ENCODE data around the gene RHEBL1. TPM values are rescaled to one million over a fixed set of nuclear protein-coding genes. Genes with fewer than 3 reads are reported as not detected.

The RHEBL1 gene
- total RNA-seq, 1 donor from 2014 or later: 8.6 TPM

DNA sequence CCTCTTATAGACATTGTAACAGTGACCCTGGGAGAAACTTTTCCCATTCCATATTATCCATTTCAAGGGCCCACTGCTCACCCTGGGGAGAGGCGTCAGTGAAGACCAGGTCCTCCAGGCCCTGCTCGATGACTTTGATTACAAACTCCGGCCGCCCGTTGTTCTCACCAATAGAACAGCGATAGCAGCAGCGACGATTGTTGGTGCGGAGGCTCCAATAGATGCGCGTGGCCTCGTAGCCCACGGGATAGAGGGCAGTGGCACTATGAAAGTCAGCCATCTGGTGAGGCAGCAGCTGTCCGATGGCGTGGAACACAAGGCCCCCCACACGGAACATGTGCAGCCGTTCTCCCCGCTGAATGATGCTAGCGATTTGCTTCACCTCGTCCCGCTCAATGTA lies 43.7 kb downstream of the RHEBL1 start:
- H3K4me3 Mint-ChIP-seq: no peak overlapping the region
- no peaks in the 10 kb centered on the region for H3K4me1 Mint-ChIP-seq (ENCODE audit: low read depth)
- no peak for DNase-seq (ENCODE audit: low spot score)
- no peaks in the 10 kb centered on the region for H3K9me3 Mint-ChIP-seq
- peaks cover 47% of the 10 kb centered on the region for H3K36me3 Mint-ChIP-seq (ENCODE audit: low read depth)
- intact Hi-C loops (cut with micrococcal nuclease): no loop called here
- H3K27ac Mint-ChIP-seq: no peak overlapping the region
- no peaks in the 10 kb centered on the region for H3K27me3 Mint-ChIP-seq (ENCODE audit: insufficient read depth)

DNA sequence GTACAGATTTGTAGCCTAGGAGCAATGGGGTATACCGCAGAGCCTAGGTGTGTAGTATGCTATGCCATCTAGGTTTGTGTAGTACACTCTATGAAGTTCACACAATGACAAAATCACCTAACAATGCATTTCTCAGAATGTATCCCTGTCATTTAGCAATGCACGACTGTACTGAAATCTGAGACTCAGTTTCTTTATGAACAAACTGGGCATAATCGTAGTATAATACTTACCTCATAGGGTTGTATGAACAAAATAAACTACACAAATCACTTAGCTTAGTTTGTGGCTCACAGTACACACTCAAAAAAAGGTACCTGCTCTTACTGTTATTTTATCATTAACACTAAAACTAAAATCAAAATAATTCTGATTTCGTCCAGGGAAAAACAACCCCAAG lies 44.3 kb downstream of the RHEBL1 start:
- Mint-ChIP-seq H3K36me3 (ENCODE audit: low read depth) (peaks cover 51% of the 10 kb centered on the region), H3K27me3 (ENCODE audit: insufficient read depth) (no peaks in the 10 kb centered on the region), H3K27ac (no peak overlapping the region), H3K9me3 (no peaks in the 10 kb centered on the region), H3K4me3 (no peak overlapping the region), H3K4me1 (ENCODE audit: low read depth) (no peaks in the 10 kb centered on the region)
- intact Hi-C loops (cut with micrococcal nuclease): no loop called here
- DNase-seq (ENCODE audit: low spot score): no peak

DNA sequence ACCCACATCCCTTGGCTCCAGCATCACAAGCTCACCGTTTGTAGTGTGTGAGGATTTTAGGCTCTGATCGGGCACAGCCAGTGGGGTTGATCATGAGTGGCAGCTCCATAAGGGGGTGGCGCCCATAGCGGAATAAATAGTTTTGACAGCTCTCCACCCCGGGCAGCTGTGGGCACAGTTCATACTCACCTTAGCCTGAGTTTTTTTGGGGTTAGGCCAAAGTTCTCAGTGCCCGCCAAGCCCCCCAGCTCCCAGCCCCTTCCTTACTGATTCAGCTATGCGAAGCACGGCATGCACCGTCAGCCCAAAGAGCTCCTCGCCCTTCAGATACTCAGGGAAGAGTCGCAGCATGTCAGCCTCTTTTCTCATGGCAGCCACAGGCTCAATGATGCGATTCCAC lies 45.2 kb downstream of the RHEBL1 start:
- H3K36me3 Mint-ChIP-seq (ENCODE audit: low read depth): peaks cover 51% of the 10 kb centered on the region
- no peak for DNase-seq (ENCODE audit: low spot score)
- intact Hi-C loops (cut with micrococcal nuclease): no loop called here
- no peaks in the 10 kb centered on the region for H3K9me3 Mint-ChIP-seq
- no peaks in the 10 kb centered on the region for H3K27me3 Mint-ChIP-seq (ENCODE audit: insufficient read depth)
- no peak overlapping the region for H3K4me3 Mint-ChIP-seq
- H3K4me1 Mint-ChIP-seq (ENCODE audit: low read depth): peaks cover 5% of the 10 kb centered on the region
- H3K27ac Mint-ChIP-seq: no peak overlapping the region

DNA sequence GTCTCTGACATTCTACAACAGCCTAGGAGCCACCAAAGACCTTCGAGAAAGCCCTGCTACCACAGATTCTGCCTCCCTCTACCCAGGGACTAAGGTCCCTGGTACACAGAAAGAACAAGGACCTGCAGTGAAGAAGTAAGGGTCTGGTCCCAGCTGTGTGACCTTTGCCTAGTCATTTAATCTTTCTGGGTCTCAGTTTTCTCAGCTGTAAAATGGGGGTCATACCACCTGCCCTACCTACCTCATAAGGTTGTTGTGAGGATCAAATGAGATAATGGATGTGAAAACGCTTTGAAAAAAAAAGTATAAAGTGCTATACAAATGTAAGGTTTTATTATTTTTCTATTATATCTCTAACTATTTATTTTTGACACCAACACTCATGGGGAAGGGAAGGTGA lies 46.0 kb downstream of the RHEBL1 start:
- H3K9me3 Mint-ChIP-seq: no peaks in the 10 kb centered on the region
- H3K27ac Mint-ChIP-seq: no peak overlapping the region
- H3K27me3 Mint-ChIP-seq (ENCODE audit: insufficient read depth): no peaks in the 10 kb centered on the region
- DNase-seq (ENCODE audit: low spot score): no peak
- intact Hi-C loops (cut with micrococcal nuclease): no loop called here
- peaks cover 49% of the 10 kb centered on the region for H3K36me3 Mint-ChIP-seq (ENCODE audit: low read depth)
- no peak overlapping the region for H3K4me3 Mint-ChIP-seq
- peaks cover 13% of the 10 kb centered on the region for H3K4me1 Mint-ChIP-seq (ENCODE audit: low read depth)

DNA sequence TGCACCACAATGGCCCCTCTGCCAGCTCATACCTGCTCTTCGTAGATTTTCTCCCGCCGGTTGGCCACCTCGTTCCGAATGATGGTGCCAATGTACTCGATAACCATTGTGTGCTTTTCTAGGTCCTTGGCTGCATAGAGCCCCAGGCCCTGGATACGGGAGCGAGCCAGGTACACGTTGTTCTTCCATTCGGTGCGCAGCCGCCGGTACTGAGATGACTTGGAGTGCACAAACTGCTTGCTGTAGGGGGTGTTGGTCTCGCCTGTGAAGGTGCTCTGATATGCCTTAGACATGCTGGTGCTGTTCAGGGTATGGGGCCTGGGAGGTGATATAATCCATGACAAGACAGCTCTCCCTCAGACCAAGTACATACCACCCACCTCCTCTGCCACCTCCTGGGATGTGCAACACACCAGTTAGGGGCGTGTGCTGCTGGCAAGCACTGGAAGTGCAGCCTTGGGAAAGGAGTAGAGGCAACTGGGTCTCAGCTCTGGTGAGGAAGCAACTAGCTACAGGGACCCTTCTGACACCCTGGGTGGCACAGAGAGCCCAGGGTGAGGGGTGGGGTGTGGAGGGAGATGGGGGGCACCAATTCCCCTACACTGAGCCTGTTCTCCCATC lies 47.1 kb downstream of the RHEBL1 start:
- no peak for DNase-seq (ENCODE audit: low spot score)
- no peaks in the 10 kb centered on the region for H3K27me3 Mint-ChIP-seq (ENCODE audit: insufficient read depth)
- H3K4me1 Mint-ChIP-seq (ENCODE audit: low read depth): peaks cover 18% of the 10 kb centered on the region
- intact Hi-C loops (cut with micrococcal nuclease): no loop called here
- no peak overlapping the region for H3K27ac Mint-ChIP-seq
- no peak overlapping the region for H3K4me3 Mint-ChIP-seq
- H3K9me3 Mint-ChIP-seq: no peaks in the 10 kb centered on the region
- peaks cover 42% of the 10 kb centered on the region for H3K36me3 Mint-ChIP-seq (ENCODE audit: low read depth)

DNA sequence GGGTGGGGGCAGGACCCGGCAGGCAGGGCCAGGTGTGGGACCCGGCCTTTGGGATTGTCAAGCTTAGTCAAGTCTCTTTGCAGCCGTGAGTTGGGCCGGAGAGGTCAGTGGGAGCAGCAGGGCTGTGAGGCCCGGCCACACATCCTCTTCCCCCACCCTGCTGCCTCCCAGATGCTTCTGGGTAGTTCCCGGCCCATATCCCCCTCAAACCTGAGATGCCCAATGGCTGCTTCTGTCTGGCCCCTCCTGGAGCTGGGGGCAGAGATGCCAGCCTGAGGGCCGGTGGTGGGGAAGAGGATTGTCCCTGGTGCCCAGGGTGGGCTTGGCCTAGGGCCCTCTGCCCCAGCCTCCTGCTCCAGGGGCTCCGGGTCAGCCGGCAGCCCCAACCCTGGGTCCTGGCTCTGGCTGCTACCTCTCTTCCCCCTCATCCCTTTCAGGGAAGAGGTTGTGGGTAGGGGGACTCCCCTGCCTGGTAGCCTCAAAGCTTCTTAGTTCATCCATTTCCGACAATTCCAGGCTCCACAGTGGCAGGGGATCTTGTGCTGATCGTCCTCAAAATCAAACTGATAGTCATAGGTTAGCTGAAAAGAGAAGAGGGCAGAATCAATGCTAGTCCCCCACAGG lies 48.4 kb downstream of the RHEBL1 start:
- no peak overlapping the region for H3K4me3 Mint-ChIP-seq
- no peak for DNase-seq (ENCODE audit: low spot score)
- H3K27ac Mint-ChIP-seq: no peak overlapping the region
- H3K4me1 Mint-ChIP-seq (ENCODE audit: low read depth): peaks cover 31% of the 10 kb centered on the region
- H3K9me3 Mint-ChIP-seq: no peaks in the 10 kb centered on the region
- intact Hi-C loops (cut with micrococcal nuclease): no loop called here
- H3K27me3 Mint-ChIP-seq (ENCODE audit: insufficient read depth): no peaks in the 10 kb centered on the region
- H3K36me3 Mint-ChIP-seq (ENCODE audit: low read depth): peaks cover 43% of the 10 kb centered on the region

DNA sequence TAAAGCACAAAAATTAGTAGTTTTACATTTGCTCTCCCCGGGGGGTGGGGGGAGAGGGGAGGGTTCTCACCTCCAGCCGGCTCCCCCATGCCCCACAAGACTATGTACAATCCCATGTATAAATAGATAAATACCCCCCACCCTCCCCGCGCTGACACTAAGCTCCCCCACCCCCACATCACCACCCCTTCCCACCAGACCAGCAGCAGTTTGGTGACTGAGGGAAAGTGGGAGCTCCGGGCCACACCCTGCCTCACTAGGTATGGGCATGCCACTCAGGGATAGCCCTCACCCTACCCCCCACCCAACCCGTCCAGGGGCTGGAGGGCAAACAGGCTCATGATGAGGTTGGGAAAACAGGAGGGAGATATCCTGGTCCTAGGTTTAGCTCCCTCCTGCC lies 49.3 kb downstream of the RHEBL1 start:
- H3K4me1 Mint-ChIP-seq (ENCODE audit: low read depth): peaks cover 39% of the 10 kb centered on the region
- H3K27ac Mint-ChIP-seq: no peak overlapping the region
- H3K27me3 Mint-ChIP-seq (ENCODE audit: insufficient read depth): no peaks in the 10 kb centered on the region
- intact Hi-C loops (cut with micrococcal nuclease): no loop called here
- no peak overlapping the region for H3K4me3 Mint-ChIP-seq
- H3K36me3 Mint-ChIP-seq (ENCODE audit: low read depth): peaks cover 40% of the 10 kb centered on the region
- H3K9me3 Mint-ChIP-seq: no peaks in the 10 kb centered on the region
- DNase-seq (ENCODE audit: low spot score): no peak

DNA sequence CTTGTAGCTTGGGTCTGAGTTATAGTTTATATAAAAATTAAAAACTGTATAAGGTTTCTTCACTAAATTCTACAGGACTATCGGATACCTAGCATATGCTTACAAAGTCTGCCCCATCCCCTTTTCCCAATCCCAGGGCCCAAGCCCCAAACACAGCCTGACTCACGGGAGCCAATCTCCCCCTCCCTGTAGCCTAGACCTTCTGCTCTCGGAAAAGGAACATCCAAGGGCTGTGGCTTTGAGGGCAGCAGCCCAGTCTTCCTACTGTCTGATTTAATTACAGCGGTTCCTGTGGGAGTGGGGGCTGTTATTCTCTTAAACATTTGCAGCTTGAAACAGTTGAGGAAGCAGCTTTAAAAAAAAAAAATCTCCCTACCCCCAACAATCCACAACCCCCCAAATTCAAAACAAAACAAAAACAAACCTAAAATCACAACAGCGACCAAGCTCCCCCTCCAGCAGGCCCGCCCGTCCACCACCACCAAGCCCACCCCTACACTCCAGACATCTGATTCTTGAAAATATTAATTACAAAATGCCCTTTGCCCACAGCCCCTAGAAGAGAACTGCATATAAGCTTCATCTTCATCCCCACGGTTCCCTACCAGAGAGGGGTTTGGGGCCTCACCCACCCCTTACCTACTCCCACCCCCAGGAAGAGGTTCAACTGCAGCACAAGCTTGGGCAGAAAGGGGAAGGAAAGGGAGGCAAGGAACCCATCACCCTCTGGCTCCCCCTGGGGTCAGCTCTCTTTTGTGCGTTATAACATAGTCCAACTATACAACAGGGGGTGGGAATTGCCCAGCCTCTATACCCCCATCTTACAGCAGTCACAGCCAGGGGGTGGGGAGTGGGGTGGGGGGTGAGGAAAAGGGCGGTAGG lies 50.1 kb downstream of the RHEBL1 start:
- H3K9me3 Mint-ChIP-seq: no peaks in the 10 kb centered on the region
- H3K4me1 Mint-ChIP-seq (ENCODE audit: low read depth): peaks cover 46% of the 10 kb centered on the region
- H3K27ac Mint-ChIP-seq: peak overlapping the region; percentile 95
- H3K27me3 Mint-ChIP-seq (ENCODE audit: insufficient read depth): no peaks in the 10 kb centered on the region
- peak overlapping the region; percentile 82 for H3K4me3 Mint-ChIP-seq
- H3K36me3 Mint-ChIP-seq (ENCODE audit: low read depth): peaks cover 37% of the 10 kb centered on the region
- intact Hi-C loops (cut with micrococcal nuclease): loop anchor here (2.0 kb wide), 1 partner anchor 245 kb away; the partner anchor contains the start of gene TUBA1C
- DNase-seq (ENCODE audit: low spot score): no peak

DNA sequence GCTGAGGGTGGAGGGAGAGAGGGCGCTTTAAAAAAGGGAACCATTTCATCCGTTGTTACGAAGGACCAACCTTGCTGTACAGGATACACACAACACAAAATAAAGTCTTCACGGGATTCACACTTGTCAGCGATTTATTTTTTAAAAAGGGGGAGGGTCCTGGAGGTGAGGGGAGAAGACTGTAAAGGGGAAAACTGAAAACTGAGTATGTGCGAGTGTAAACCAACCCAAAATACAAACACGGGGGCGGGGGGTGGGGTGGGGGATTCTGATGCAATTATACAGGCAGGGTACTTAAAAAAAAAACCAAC lies 50.7 kb downstream of the RHEBL1 start:
- no peak for DNase-seq (ENCODE audit: low spot score)
- Mint-ChIP-seq H3K27me3 (ENCODE audit: insufficient read depth) (no peaks in the 10 kb centered on the region), H3K9me3 (no peaks in the 10 kb centered on the region), H3K27ac (peak overlapping the region; percentile 95), H3K4me1 (ENCODE audit: low read depth) (peaks cover 52% of the 10 kb centered on the region), H3K4me3 (peak overlapping the region; percentile 88), H3K36me3 (ENCODE audit: low read depth) (peaks cover 36% of the 10 kb centered on the region)
- intact Hi-C loops (cut with micrococcal nuclease): loop anchor here (2.0 kb wide), 1 partner anchor 246 kb away; the partner anchor contains the start of gene TUBA1C

DNA sequence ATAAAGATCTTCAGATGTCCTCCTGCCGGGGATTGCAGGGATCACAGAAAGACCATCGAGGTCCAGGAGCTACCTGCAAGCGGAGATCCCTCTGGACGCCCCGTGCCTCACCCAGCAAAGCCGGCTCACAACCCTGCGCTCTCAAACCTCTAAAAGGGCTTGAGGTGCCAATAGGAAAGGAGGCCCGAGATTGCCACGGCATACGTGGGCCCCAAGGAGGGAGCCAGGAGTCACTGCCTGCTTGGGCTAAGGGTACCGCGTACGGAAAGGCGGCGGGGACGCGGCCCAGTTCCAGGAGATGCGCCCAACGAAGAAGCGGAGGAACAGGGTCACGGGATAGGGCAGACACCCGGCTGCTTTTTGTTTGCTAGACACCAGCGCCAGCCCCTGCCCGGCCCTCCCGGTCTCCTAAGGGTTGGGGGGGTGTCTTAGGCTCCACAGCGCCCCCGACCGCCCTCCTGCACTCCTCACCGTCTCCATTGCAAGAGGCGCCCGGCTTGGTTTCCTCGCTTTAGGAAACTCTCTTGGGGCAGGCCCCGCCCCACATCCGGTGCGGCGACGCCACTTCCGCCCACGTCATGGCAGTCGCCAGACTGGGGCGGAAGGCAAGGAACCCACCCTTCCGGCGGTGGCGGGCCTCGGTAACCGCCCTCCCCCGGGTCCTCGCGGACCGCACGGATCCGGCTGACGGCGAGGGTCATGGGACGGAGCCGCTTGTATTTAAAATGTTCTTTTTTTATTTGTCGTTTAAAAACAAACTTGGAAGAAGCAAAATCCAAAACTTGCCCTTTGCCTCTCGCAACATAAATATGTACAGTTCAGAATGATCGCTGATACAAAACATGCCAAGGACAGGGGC lies 51.3 kb downstream of the RHEBL1 start, which contains the start of gene PRKAG1:
Gene PRKAG1 (minus strand): TSS at position 516 of the 859 bp plus-strand sequence. CDS start 36 bp downstream, at position 480.
- Mint-ChIP-seq H3K4me1 (ENCODE audit: low read depth) (peaks cover 53% of the 10 kb centered on the region), H3K27me3 (ENCODE audit: insufficient read depth) (no peaks in the 10 kb centered on the region), H3K4me3 (peak within 1 kb of the TSS; percentile 88), H3K36me3 (ENCODE audit: low read depth) (peaks cover 36% of the 10 kb centered on the region), H3K27ac (peak within 1 kb of the TSS; percentile 95), H3K9me3 (no peaks in the 10 kb centered on the region)
- peak; percentile 97 for DNase-seq (ENCODE audit: low spot score)
- intact Hi-C loops (cut with micrococcal nuclease): loop anchor here (1.0 to 2.0 kb wide), 9 partner anchors 19 to 246 kb away; partner anchors contain the start of genes ARF3, DDN, DDX23 and KMT2D

DNA sequence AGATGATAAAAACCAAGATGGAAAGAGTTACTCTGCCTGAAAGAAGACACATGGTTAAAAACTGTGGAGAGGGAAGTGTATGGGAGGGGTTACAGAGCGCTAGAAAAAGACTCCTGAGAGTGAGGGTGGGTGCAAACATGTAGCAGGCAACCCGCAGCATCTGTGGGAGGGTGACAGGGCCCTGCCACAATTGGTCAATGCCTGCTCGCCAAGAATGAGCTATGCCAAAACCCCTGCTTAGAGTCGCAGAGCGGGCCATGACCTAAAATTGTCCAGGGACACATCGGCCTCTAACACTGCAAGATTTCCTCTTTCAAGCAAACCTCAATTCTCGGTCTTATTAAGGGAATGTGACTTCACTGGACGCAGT lies 51.9 kb downstream of the RHEBL1 start:
- H3K27me3 Mint-ChIP-seq (ENCODE audit: insufficient read depth): no peaks in the 10 kb centered on the region
- peaks cover 36% of the 10 kb centered on the region for H3K36me3 Mint-ChIP-seq (ENCODE audit: low read depth)
- peaks cover 53% of the 10 kb centered on the region for H3K4me1 Mint-ChIP-seq (ENCODE audit: low read depth)
- H3K4me3 Mint-ChIP-seq: peak overlapping the region; percentile 88
- peak overlapping the region; percentile 95 for H3K27ac Mint-ChIP-seq
- no peak for DNase-seq (ENCODE audit: low spot score)
- no peaks in the 10 kb centered on the region for H3K9me3 Mint-ChIP-seq
- intact Hi-C loops (cut with micrococcal nuclease): loop anchor here (1.0 to 2.0 kb wide), 9 partner anchors 19 to 247 kb away; partner anchors contain the start of genes ARF3, DDN, DDX23 and KMT2D

DNA sequence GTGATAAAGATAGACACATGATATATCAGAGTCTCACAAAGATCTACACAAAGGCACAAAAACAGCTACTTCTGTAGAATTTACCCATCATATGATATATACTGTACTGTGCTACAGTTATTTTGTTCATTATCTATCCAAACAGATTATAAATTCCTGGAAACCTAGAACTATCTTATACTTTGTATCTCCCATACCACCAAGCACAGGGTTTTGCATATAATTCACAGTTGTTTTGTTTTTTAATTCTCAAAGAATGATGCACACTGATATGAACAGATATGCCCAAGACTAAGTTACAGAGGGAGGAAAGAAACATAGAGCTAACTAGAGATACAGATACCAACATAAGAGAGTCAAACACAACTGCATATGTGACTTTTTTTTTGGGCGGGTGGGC lies 54.6 kb downstream of the RHEBL1 start:
- intact Hi-C loops (cut with micrococcal nuclease): no loop called here
- H3K36me3 Mint-ChIP-seq (ENCODE audit: low read depth): peaks cover 34% of the 10 kb centered on the region
- H3K9me3 Mint-ChIP-seq: no peaks in the 10 kb centered on the region

More for the DNA sequence above, 54.6 kb downstream of the RHEBL1 start:
- no peak for DNase-seq (ENCODE audit: low spot score)
- Mint-ChIP-seq H3K4me3 (no peak overlapping the region), H3K27me3 (ENCODE audit: insufficient read depth) (no peaks in the 10 kb centered on the region), H3K27ac (no peak overlapping the region), H3K4me1 (ENCODE audit: low read depth) (peaks cover 53% of the 10 kb centered on the region)
